NCI-H510A (cell line): Measurements from ENCODE around the gene ENO2.

Experiments used
- DNase-seq: peaks from one replicate; lab custom pipeline; 2025; lab: John Stamatoyannopoulos, UW

Gene ENO2

DNA sequence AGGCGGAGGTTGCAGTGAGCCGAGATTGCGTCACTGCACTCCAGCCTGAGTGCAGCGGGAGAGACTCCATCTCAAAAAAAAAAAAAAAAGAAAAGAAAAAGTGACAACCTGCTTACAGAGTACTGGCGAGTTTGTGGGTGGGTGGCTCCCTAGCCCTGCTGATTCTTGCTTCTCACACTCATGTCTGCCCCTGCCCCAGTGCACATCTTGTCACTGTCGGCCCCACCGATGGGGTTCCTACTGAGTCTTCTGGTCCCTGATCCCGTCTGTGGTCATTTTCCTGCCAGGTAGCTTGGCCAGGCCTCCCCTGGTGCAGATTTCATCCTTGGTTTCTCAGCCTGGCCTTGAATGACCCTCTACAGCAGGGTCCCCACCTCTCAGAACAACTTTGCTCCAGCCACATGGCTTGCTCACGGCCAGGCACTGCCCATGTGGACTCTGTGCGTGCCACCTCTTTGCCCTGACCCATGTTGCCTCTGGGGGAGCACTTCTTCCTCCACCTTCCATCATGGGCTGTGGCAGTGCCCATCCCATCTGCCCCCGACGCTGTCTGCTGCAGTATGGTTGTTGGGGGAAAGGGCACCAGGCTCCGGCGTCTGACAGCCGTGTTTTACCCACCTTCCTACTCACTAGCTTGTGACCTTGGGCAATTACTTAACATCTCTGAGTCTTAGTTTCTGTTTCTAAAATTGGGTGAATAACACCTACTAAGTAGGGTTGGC lies 34.7 kb downstream of the ENO2 start:
- DNase-seq, result no peak

DNA sequence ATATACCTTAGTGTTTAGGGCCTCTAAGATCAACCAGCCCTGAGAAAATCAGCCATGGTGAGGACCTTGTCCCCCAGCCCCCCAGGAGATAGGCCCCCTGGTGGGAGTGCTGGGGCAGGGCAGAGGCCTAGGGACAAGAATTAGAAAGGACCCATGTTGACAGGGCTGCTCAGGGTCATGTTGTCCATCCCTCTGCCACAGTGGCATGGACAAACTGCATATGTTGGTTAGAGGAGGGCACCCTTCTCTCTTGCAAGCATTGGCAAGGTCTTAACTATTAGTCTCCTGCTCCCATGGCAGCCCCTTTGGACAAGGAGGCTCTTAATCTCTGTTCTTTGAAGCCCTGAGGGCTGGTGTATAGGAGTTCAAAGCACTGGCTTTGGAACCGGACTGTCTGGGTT lies 36.0 kb downstream of the ENO2 start:
- no peak for DNase-seq

DNA sequence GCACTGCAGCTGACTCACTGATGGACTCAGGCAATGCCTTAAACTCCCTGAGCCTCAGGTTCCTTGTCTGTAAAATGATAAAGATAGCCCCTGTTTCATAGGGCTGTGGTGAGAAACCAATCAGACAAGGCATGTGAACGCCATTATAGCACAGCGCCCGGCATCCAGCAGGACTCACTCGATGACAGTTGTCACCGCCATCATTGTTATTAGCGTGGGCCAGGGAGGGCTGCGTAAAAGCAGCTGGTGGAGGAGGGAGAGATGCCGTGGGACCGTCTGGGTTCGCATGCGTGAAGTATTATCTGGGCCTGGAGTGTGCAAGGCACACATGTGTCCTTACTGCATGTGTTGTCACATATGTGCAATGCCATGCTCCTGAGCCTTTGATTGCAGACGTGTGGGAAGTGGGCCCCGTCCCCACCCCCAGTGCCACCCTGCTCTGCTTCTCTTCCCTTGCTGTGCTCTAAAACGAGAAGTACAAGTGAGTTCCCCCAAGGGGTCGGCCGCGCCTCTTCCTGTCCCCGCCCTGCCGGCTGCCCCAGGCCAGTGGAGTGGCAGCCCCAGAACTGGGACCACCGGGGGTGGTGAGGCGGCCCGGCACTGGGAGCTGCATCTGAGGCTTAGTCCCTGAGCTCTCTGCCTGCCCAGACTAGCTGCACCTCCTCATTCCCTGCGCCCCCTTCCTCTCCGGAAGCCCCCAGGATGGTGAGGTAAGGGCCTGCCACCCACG lies 36.6 kb downstream of the ENO2 start, which contains the start of gene PTPN6:
Gene PTPN6, plus strand, starts transcription at position 546 of the 730 bp plus-strand sequence. Its CDS starts 157 bp downstream, at position 703.
- no peak for DNase-seq

- DNase-seq, result no peak
Measured at GRCh38 chr12:6951551-6952120, 37.3 kb downstream of the ENO2 start.

DNA sequence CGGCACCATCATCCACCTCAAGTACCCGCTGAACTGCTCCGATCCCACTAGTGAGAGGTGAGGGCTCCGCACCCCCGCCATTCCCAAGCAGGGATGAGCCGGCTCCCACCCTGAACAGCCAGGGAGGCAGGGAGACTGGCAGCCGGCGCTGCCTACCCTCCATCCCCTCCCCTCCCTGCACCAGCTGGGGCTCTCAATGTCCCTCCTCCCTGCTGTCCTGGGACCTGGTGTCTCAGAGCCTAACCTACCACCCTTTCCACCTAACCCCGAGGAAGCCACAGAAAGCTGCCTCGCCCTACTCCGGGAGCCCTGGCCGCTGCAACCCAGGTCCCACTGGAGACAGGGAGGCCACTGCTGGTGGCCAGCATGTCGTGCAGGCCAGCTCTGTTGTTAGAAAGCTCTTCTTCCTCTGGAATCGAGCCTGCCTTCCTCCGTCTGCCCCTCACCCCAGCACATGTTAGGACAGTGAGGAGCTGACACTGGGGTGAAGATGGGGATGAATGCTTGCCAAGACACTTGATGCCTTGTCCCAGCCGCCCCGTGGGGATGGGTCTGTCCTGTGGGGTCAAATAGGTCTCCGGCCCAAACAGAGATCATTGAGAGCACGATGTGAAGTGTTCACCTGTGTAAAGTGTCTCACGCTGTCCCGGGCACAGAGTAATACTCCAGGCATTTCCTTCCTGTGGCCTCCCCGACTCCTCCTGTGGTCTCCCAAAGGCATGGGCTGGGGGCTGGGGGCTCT lies 37.9 kb downstream of the ENO2 start:
- no peak for DNase-seq

- DNase-seq, result no peak
Measured at GRCh38 chr12:6952863-6953441, 38.6 kb downstream of the ENO2 start.

- DNase-seq, result no peak
Measured at GRCh38 chr12:6953442-6954315, 39.3 kb downstream of the ENO2 start.

DNA sequence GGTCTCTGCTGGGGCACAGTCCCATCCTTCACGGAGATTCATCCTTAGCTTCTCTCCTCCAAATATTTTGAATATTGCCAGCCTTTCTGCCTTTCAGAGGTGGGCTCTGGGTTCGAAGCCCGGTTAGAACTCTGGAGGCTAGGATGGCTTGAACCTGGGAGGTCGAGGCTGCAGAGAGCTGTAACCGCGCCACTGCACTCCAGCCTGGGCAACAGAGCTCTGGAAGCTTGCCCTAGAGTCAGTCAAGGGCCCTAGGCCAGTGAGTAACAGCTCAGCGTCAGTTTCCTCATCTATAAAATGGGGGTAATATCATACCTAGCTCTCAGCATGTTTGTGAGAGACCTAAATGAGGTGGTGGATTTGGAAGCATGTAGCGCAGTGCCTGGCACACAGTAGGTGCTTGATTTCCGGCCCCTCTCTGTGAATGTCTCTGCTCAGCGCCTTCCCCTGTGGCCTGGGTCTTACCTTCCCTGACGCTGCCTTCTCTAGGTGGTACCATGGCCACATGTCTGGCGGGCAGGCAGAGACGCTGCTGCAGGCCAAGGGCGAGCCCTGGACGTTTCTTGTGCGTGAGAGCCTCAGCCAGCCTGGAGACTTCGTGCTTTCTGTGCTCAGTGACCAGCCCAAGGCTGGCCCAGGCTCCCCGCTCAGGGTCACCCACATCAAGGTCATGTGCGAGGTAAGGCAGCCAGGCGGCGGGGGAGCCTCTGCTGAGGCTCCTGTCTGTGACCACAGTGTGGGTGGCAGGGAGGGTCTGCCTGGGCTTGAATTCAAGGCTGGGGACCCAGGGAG lies 40.1 kb downstream of the ENO2 start:
- DNase-seq, result no peak

- DNase-seq, result no peak
Measured at GRCh38 chr12:6955108-6956020, 41.0 kb downstream of the ENO2 start.

DNA sequence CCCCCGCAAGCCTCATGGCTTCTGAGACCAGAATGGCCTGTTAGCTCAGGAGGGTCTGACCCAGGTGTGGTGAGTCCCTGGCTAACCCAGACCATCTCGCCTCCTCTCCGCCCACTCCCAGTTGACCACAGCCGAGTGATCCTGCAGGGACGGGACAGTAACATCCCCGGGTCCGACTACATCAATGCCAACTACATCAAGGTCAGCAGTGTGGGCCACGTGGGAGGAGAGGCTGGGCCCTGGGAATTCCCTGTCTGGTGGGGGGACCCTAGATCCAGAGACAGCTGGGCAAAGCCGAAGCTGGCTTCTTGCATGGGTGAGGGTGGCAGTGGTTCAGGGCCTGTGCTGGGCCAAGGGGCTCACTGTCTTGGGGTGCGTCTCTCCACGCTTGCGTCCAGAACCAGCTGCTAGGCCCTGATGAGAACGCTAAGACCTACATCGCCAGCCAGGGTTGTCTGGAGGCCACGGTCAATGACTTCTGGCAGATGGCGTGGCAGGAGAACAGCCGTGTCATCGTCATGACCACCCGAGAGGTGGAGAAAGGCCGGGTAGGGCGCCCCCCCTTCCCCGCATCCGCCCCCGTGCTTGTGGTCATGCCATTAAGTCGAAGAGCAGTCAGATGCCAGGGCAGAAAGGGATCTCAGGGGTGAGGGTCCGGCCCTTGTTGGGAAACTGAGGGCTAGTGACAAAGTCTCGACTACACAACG lies 41.8 kb downstream of the ENO2 start:
- DNase-seq, result no peak

DNA sequence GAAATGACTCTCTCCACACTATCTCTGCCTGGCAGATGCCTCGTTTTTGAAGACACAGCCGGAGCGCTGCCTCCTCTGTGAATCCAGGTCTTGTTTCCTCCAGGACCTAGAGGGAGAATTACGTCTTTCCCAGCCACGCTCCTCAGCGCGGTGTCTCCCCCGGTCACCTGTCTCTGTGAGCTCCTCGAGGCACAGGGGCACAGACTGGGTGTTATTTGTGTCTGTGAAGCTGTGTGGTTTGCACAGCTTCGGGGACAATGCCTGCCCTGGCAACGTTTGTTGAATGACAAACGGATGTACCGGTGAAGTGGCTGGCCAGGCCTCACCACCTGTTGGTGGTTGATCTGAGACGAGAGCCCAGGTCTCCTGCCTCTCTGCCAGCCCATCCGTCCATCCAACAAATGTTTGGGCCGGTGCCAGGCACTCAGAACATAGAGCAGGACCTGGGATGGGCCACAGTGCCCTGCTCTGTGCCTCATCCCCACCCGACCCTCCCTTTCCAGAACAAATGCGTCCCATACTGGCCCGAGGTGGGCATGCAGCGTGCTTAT lies 42.8 kb downstream of the ENO2 start:
- DNase-seq, result no peak

DNA sequence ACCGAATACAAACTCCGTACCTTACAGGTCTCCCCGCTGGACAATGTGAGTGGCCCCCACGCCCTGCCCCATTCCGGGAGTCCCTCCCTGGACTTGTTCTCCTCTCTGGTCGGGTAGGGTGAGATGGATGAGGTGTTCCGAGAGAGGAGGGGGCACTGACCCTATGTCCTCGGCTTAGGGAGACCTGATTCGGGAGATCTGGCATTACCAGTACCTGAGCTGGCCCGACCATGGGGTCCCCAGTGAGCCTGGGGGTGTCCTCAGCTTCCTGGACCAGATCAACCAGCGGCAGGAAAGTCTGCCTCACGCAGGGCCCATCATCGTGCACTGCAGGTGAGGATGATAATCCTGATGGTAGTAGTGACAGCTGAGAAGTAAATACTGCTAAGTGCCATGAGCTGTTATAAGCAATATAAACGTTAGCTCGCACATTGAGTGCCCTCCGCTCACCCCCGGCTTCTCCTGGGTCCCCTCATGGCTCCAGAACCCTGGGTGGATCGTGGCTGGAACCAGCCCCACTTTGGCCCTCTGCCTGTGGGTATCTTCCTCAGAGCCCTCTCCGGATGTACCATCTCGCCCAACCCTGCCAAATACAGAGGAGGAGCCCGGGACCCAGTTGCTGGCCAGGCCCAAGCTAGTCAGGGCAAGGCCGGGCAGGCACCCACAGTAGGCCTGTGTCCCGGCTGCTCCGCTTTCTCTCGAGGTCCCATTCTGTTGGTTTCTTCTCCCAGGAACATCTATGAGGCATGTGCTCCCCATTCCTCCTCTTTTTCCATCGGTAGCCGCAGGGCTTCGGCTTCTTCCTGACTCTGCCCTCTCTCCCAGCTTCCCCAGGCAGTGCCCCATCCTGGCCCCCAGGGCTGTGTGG lies 43.6 kb downstream of the ENO2 start:
- no peak for DNase-seq

DNA sequence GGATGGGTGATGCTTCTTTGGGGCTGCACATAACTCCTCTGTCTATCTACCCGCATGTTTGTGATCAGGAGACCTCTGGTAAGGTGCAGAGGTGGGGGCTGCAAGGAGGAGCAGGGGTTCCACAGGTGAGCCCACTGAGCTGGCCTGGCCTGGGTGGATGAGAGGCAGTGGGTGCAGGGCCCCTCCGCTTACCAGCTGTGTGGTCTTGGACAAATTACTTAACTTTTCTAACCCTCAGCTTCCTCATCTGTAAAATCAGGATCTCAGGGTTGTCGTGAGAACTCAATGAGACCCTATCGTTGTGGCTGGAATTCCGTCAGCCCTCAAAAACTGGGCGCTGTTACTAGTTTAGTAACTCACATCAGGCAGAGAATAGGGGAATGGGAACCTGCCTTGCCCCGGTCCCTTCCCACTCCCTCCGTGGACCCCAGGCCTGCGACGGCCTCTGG lies 44.3 kb downstream of the ENO2 start:
- no peak for DNase-seq

GRCh38 chr12:6959058-6959804 lies 44.9 kb downstream of the ENO2 start:
- no peak for DNase-seq

DNA sequence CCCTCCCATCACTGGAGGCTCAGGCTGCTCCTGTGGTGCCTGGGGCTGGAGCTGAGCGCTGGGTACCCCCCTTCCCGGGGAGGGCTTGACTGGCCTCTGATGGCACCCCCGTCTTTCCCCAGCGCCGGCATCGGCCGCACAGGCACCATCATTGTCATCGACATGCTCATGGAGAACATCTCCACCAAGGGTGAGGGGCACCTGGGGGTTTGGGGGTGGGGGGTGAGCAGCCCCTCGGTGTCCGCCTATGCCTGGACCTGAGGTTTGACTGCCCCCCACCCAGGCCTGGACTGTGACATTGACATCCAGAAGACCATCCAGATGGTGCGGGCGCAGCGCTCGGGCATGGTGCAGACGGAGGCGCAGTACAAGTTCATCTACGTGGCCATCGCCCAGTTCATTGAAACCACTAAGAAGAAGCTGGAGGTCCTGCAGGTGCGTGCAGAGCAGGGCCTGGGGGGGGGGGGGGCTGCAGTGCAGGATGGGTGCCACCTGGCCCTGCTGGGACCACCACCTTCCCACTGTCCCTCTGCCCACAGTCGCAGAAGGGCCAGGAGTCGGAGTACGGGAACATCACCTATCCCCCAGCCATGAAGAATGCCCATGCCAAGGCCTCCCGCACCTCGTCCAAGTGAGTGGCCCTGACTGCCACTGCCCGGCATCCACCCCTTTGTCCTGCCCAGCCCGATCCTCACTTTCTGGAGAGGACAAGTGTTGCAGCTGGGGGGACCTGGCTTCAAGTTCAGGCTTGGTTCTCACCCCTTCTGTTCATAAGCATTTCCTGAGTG lies 45.6 kb downstream of the ENO2 start:
- no peak for DNase-seq
